ENCODE measurements around the gene RASAL1. TPM values are rescaled to one million over a fixed set of nuclear protein-coding genes. Genes with fewer than 3 reads are reported as not detected.

RASAL1 gene
- total RNA-seq, 4 donors from 2014 or later = not detected

DNA sequence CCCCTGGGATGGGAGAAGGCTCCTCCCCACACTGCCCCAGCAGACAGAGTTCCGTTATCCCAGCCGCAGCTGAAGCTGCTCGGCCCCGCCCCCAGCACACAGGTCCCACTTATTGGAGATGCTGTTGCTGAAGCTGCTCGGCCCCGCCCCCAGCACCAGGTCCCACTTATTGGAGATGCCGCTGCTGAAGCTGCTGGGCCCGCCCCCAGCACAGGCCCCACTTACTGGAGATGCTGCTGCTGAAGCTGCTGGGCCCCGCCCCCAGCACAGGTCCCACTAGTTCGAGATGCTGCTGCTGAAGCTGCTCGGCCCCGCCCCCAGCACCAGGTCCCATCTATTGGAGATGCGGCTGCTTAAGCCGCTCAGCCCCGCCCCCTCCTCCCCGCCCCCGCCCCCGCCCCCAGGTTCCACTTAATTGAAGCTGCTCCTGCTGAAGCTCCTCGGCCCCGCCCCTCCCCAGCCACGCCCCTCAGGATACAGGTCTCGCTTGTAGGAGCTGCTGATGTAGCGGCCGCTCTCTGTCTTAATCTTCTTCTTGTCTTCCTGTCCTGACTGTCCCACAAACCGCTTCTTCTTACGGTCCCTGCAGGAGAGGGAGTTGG lies 26.0 kb upstream of the RASAL1 start:
- DNase-seq (no peak), ATAC-seq (no peak)
- no peak overlapping the region for H3K4me3 ChIP-seq
- TF ChIP-seq POLR2A (IDR thresholded peaks at IDR 0.05) = no peak
- TF ChIP-seq, protein P1, sequence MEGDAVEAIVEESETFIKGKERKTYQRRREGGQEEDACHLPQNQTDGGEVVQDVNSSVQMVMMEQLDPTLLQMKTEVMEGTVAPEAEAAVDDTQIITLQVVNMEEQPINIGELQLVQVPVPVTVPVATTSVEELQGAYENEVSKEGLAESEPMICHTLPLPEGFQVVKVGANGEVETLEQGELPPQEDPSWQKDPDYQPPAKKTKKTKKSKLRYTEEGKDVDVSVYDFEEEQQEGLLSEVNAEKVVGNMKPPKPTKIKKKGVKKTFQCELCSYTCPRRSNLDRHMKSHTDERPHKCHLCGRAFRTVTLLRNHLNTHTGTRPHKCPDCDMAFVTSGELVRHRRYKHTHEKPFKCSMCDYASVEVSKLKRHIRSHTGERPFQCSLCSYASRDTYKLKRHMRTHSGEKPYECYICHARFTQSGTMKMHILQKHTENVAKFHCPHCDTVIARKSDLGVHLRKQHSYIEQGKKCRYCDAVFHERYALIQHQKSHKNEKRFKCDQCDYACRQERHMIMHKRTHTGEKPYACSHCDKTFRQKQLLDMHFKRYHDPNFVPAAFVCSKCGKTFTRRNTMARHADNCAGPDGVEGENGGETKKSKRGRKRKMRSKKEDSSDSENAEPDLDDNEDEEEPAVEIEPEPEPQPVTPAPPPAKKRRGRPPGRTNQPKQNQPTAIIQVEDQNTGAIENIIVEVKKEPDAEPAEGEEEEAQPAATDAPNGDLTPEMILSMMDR (IDR thresholded peaks at IDR 0.05 in 4 of 5, conservative IDR thresholded peaks at IDR 0.05 in 1 of 5) = no peak
- intact Hi-C loops (cut with DNase I; ENCODE audit: low total_unique reads) (no loop called here), in situ Hi-C loops (cut with MboI; ENCODE audit: low sequenced_read_pairs in 4 of 4) (no loop called here)
- no peak overlapping the region for H3K27ac ChIP-seq
- H3K27me3 ChIP-seq = peaks cover 0 to under 1% (median 0%) of the 10 kb centered on the region in 3 donors
- peaks cover 0 to 91% of the 10 kb centered on the region in 2 donors for H3K36me3 ChIP-seq
- no peaks in the 10 kb centered on the region for H3K4me1 ChIP-seq
- H3K9me3 ChIP-seq = no peaks in the 10 kb centered on the region

DNA sequence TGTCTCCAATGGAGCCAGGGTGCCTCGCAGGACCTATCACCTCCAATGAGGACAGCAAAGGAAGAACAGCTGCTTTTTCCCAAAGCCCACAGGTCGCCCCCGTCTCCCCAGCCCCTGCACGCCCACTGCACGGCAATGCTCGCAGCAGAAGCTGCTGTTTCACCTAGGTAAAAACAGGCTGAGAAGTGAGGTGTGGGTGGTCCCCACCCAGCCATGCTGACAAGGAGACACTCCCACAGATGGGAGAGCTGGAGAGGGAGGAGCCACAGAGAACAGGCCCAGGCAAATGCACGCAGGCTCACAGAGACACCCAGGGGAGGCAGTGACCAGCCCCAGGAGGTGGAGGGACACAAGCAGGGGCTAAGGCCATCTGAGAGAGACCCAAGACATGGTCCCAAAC lies 24.4 kb upstream of the RASAL1 start:
- ATAC-seq (no peak), DNase-seq (no peak)
- no peak overlapping the region for H3K4me3 ChIP-seq
- in situ Hi-C loops (cut with MboI; ENCODE audit: low sequenced_read_pairs in 4 of 4) = no loop called here
- peaks cover 0 to 76% of the 10 kb centered on the region in 2 donors for H3K36me3 ChIP-seq
- H3K9me3 ChIP-seq = no peaks in the 10 kb centered on the region
- H3K27ac ChIP-seq = no peak overlapping the region
- no peaks in the 10 kb centered on the region for H3K4me1 ChIP-seq
- peaks cover 6 to 11% (median 9%) of the 10 kb centered on the region in 3 donors for H3K27me3 ChIP-seq
- no peak for TF ChIP-seq POLR2A (IDR thresholded peaks at IDR 0.05)
- TF ChIP-seq, protein P1 (IDR thresholded peaks at IDR 0.05 in 4 of 5, conservative IDR thresholded peaks at IDR 0.05 in 1 of 5) = no peak
- intact Hi-C loops (cut with DNase I; ENCODE audit: low total_unique reads) = no loop called here

DNA sequence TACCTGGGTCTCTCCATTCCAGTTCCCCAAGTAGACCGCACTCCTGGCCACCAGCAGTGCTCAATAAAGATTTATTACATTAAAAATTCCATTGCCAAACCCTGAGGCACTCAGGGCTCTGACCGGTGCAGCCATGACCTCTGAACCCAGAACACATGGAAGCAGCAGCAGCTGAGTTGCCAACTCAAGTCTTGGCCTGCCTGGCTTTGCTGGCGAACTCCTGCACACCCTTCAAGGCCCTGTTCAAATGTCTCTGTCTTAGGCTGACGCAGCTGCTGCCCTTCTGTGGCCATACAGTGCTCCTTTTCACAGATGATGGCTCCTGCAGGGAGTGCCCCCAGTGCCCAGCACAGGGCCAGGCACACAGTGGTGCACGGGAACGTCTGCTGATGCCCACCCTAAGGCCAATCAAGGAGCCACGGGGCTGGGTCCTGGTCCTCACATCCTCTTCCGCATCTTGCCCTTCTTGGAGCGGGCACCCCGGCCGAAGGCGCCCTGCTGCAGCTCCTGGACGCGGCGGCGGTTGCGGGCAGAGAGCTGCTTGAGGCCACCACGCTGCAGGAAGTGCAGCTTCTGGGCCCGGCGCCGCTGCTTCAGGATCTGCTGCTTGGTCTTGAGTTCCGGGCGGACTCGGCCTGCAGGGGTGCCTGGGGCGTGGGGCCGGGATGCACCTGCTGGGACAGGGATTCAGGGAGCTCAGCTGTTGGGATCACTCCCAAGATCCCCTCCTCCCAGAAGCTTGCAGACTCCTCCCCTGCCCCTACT lies 23.1 kb upstream of the RASAL1 start:
- intact Hi-C loops (cut with DNase I; ENCODE audit: low total_unique reads) = no loop called here
- in situ Hi-C loops (cut with MboI; ENCODE audit: low sequenced_read_pairs in 4 of 4) = no loop called here
- TF ChIP-seq, protein P1 (IDR thresholded peaks at IDR 0.05 in 4 of 5, conservative IDR thresholded peaks at IDR 0.05 in 1 of 5) = no peak
- TF ChIP-seq POLR2A (IDR thresholded peaks at IDR 0.05) = no peak
- Histone ChIP-seq H3K36me3 (peaks cover 0 to 62% of the 10 kb centered on the region in 2 donors), H3K9me3 (no peaks in the 10 kb centered on the region), H3K27me3 (peaks cover 19 to 24% (median 22%) of the 10 kb centered on the region in 3 donors), H3K4me3 (no peak overlapping the region), H3K4me1 (no peaks in the 10 kb centered on the region), H3K27ac (no peak overlapping the region)
- DNase-seq (no peak), ATAC-seq (no peak)

DNA sequence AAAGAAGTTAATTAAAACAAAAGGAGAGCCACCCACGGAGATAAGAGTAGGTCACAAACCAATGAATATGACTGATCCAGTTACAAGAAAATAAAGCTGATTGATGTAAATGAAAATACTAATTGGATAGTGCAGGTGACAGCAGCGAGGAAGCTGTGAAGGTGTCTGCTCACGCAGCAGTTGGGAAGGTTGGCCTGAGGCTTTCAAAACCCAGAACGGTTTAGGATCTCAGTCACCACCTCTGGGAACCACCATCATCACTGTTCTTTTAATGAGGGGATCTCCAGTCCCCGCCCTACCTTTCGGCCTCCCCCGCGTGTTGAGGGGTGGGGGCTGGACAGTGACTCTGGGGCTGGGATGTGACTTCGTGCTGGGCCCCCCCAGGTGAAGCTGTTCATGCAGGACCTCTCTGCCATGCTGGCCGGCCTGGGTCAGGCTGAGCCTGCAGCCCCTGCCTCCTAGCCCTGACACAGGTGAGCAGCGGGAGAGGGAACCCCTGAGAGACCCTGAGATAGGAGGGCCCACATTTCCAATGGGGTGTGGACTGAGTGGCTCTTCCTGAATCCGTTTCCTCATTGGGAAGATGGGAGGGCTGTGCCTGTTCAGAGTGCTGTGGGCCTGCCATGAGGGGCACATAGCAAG lies 21.8 kb upstream of the RASAL1 start:
- Histone ChIP-seq H3K9me3 (no peaks in the 10 kb centered on the region), H3K27ac (no peak overlapping the region), H3K4me1 (no peaks in the 10 kb centered on the region), H3K36me3 (peaks cover 0 to 50% of the 10 kb centered on the region in 2 donors), H3K27me3 (peaks cover 31 to 37% (median 34%) of the 10 kb centered on the region in 3 donors), H3K4me3 (no peak overlapping the region)
- TF ChIP-seq, protein P1 (IDR thresholded peaks at IDR 0.05 in 4 of 5, conservative IDR thresholded peaks at IDR 0.05 in 1 of 5) = no peak
- no peak for TF ChIP-seq POLR2A (IDR thresholded peaks at IDR 0.05)
- in situ Hi-C loops (cut with MboI; ENCODE audit: low sequenced_read_pairs in 4 of 4) (no loop called here), intact Hi-C loops (cut with DNase I; ENCODE audit: low total_unique reads) (no loop called here)
- ATAC-seq (no peak), DNase-seq (no peak)
